ENCODE data around the gene GCNT4. TPM values are rescaled to one million over a fixed set of nuclear protein-coding genes. Genes with fewer than 3 reads are reported as not detected.

GCNT4 gene
- polyA plus RNA-seq, 2 of the 4 experiments (the other 2 are of a cell fraction): 0.28 to 0.39 TPM

- no peak for TF ChIP-seq E2F6 (IDR thresholded peaks at IDR 0.05; ENCODE audit: borderline replicate concordance, low read depth)
Observed at GRCh38 chr5:75089137-75089536, 36.8 kb upstream of the GCNT4 start (continued).

- H3K4me2 ChIP-seq: no peak overlapping the region
- POLR2A ChIA-PET: no interaction called here
- H3K4me3 ChIP-seq: no peak overlapping the region
- FAIRE-seq: no peak
- H3K4me1 ChIP-seq: no peaks in the 10 kb centered on the region
- CTCF ChIA-PET: interaction anchor here (1.2 kb wide), 2 partner anchors 28 to 39 kb away, joined by 3 to 5 read pairs; no protein-coding TSS in a partner anchor
- no peak for ATAC-seq
- DNase-seq (ENCODE audit: low read depth in 1 of 2, low spot score in 1 of 2): no peak
- H3K9me3 ChIP-seq: no peaks in the 10 kb centered on the region
- TF ChIP-seq HES2 (IDR thresholded peaks at IDR 0.05): no peak
- TF ChIP-seq REST (IDR thresholded peaks at IDR 0.05): no peak
- no peak for TF ChIP-seq POLR2A (IDR thresholded peaks at IDR 0.05; ENCODE audit: low read length)
- TF ChIP-seq EHMT2 (IDR thresholded peaks at IDR 0.05; ENCODE audit: low read depth): no peak
- TF ChIP-seq USF2 (IDR thresholded peaks at IDR 0.05): no peak
- TF ChIP-seq CBX8 (IDR thresholded peaks at IDR 0.05): no peak
- TF ChIP-seq JUN (IDR thresholded peaks at IDR 0.05): no peak
- no peak for TF ChIP-seq MAFK (IDR thresholded peaks at IDR 0.05; ENCODE audit: partially characterized antibody)
- TF ChIP-seq RFX5 (IDR thresholded peaks at IDR 0.05): no peak
- TF ChIP-seq CTCF (IDR thresholded peaks at IDR 0.05): no peak
- TF ChIP-seq TFCP2L1 (CRISPR knock-in tag; IDR thresholded peaks at IDR 0.05): no peak
- TF ChIP-seq RARB (CRISPR knock-in tag; IDR thresholded peaks at IDR 0.05): no peak
- TF ChIP-seq HEYL (CRISPR knock-in tag; IDR thresholded peaks at IDR 0.05): no peak
- no peak for TF ChIP-seq ZSCAN20 (CRISPR knock-in tag; IDR thresholded peaks at IDR 0.05)
- no peak for TF ChIP-seq BCL3 (IDR thresholded peaks at IDR 0.05)
- no peak for TF ChIP-seq SREBF2 (IDR thresholded peaks at IDR 0.05)
- TF ChIP-seq EHF (CRISPR knock-in tag; IDR thresholded peaks at IDR 0.05): no peak
- no peak for TF ChIP-seq ESRRA (IDR thresholded peaks at IDR 0.05; ENCODE audit: borderline replicate concordance, low read length)
- TF ChIP-seq E2F6 (IDR thresholded peaks at IDR 0.05; ENCODE audit: borderline replicate concordance, low read depth): no peak
- 87% methylated on average over 3 of the region's 3 CpGs for WGBS (ENCODE audit: missing lambda C conversion rate)
- H3K27ac ChIP-seq: no peak overlapping the region
Observed at GRCh38 chr5:75088648-75089047, 36.3 kb upstream of the GCNT4 start.

Data from A549 (cell line).